Measurements from ENCODE around the gene SPATA1. TPM values are rescaled to one million over a fixed set of nuclear protein-coding genes. Genes with fewer than 3 reads are reported as not detected.
A peak's percentile ranks its signal among the peaks of the same experiment; 100 is the strongest.
"Not testable (repeated sequence)": the region's sequence is repeated elsewhere in the genome, so short reads cannot be mapped to it uniquely, and the experiment has no call there.

Gene SPATA1
- total RNA-seq, 4 donors from 2014 or later: 1.7 TPM; not detected in 3

GRCh38 chr1:84502927-84503326, 3.3 kb upstream of the SPATA1 start:
- H3K27me3 ChIP-seq: no peaks in the 10 kb centered on the region
- no peak for DNase-seq (ENCODE audit: low spot score in 2 of 2)
- TF ChIP-seq CTCF (IDR thresholded peaks at IDR 0.05): no peak
- TF ChIP-seq POLR2A (IDR thresholded peaks at IDR 0.05): no peak
- TF ChIP-seq POLR2AphosphoS5 (IDR thresholded peaks at IDR 0.05): no peak
- H3K4me3 ChIP-seq: no peak overlapping the region
- peaks cover 51% of the 10 kb centered on the region for H3K4me1 ChIP-seq
- 36% methylated on average over 5 of the region's 5 CpGs for WGBS
- peaks cover 24% of the 10 kb centered on the region for H3K36me3 ChIP-seq
- H3K27ac ChIP-seq: no peak overlapping the region
- H3K9me3 ChIP-seq: no peaks in the 10 kb centered on the region

- no peak for DNase-seq (ENCODE audit: low spot score in 2 of 2)
- peak overlapping the region; percentile 88 for H3K4me3 ChIP-seq
- peaks cover 6% of the 10 kb centered on the region for H3K36me3 ChIP-seq
- H3K9me3 ChIP-seq: peaks cover 6% of the 10 kb centered on the region
- peaks cover 51% of the 10 kb centered on the region for H3K4me1 ChIP-seq
- 4% methylated on average over 17 of the region's 17 CpGs for WGBS
- H3K27ac ChIP-seq: peak overlapping the region; percentile 98
- TF ChIP-seq POLR2AphosphoS5 (IDR thresholded peaks at IDR 0.05): no peak
- no peak for TF ChIP-seq EP300 (IDR thresholded peaks at IDR 0.05)
- no peak for TF ChIP-seq CTCF (IDR thresholded peaks at IDR 0.05)
- TF ChIP-seq POLR2A (IDR thresholded peaks at IDR 0.05): no peak
- no peaks in the 10 kb centered on the region for H3K27me3 ChIP-seq
Observed at GRCh38 chr1:84504580-84505492, 1.4 kb upstream of the SPATA1 start.

- H3K27me3 ChIP-seq: no peaks in the 10 kb centered on the region
- H3K4me3 ChIP-seq: peak overlapping the region; percentile 88
- peak in 1 of 2 donors; percentile 85 for DNase-seq (ENCODE audit: low spot score in 2 of 2)
- WGBS: under 1% methylated on average over 21 of the region's 47 CpGs
- H3K4me1 ChIP-seq: peaks cover 44% of the 10 kb centered on the region
- H3K9me3 ChIP-seq: peaks cover 7% of the 10 kb centered on the region
- TF ChIP-seq POLR2AphosphoS5 (IDR thresholded peaks at IDR 0.05) (peak in 2 of 3 donors; percentile 7 to 44), EP300 (IDR thresholded peaks at IDR 0.05) (no peak)
- no peaks in the 10 kb centered on the region for H3K36me3 ChIP-seq
- peak overlapping the region; percentile 98 for H3K27ac ChIP-seq
Observed at GRCh38 chr1:84505493-84506001, 639 bp upstream of the SPATA1 start.

GRCh38 chr1:84506729-84507453, 705 bp downstream of the SPATA1 start:
- Histone ChIP-seq H3K4me3 (peak overlapping the region; percentile 88), H3K27me3 (no peaks in the 10 kb centered on the region), H3K27ac (peak overlapping the region; percentile 98), H3K9me3 (peaks cover 7% of the 10 kb centered on the region), H3K36me3 (no peaks in the 10 kb centered on the region), H3K4me1 (peaks cover 33% of the 10 kb centered on the region)
- TF ChIP-seq EP300 (IDR thresholded peaks at IDR 0.05) (no peak), CTCF (IDR thresholded peaks at IDR 0.05) (no peak), POLR2A (IDR thresholded peaks at IDR 0.05) (no peak)
- WGBS: 20% methylated on average over 22 of the region's 26 CpGs
- DNase-seq (ENCODE audit: low spot score in 2 of 2): no peak

- not testable (repeated sequence) for DNase-seq (ENCODE audit: low spot score in 2 of 2); H3K27me3 ChIP-seq; H3K27ac ChIP-seq; H3K36me3 ChIP-seq; H3K9me3 ChIP-seq; H3K4me3 ChIP-seq
- peaks cover 26% of the 10 kb centered on the region for H3K4me1 ChIP-seq
- WGBS: 91% methylated on average over 14 of the region's 14 CpGs
Observed at GRCh38 chr1:84507887-84508286, 1.7 kb downstream of the SPATA1 start.

- TF ChIP-seq POLR2A (IDR thresholded peaks at IDR 0.05): no peak
- no peak for TF ChIP-seq CTCF (IDR thresholded peaks at IDR 0.05)
- TF ChIP-seq POLR2AphosphoS5 (IDR thresholded peaks at IDR 0.05): no peak
- TF ChIP-seq EP300 (IDR thresholded peaks at IDR 0.05): no peak
- Histone ChIP-seq H3K9me3 (peaks cover 7% of the 10 kb centered on the region), H3K4me3 (no peak overlapping the region), H3K36me3 (no peaks in the 10 kb centered on the region), H3K4me1 (peaks cover 20% of the 10 kb centered on the region), H3K27ac (no peak overlapping the region), H3K27me3 (no peaks in the 10 kb centered on the region)
- 94% methylated on average over 1 of the region's 1 CpG for WGBS
- no peak for DNase-seq (ENCODE audit: low spot score in 2 of 2)
Observed at GRCh38 chr1:84508510-84508909, 2.3 kb downstream of the SPATA1 start.
